ENCODE data around the gene TAS2R7.

DNA sequence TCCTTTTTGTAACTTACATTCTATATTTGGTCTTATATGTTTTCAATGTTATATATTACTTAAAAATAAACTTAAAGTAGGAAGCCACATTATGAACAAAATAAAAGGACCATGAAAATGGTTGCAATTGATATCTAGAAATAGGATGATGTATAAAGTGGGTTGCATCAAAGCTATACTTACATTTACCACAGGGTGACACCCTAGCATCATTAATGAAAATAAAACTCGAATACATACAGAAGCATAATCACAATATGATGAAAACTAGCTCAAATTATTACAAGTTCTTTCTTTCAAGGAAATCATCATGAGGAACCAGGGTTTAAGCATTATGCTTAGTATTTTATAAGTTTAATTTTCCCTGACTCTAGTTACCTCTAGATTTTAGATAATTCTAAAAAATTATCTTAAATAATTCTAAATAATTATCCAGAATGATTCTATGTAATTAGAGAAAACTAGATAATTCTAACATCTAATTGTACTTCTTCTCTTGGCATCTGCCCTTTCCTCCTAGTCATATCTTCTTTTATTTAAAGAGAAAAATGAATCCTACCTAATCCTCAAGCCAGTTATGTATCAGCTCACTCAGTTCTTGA is 31.2 kb downstream of the TAS2R7 start:
- no peak for TF ChIP-seq POLR2A (IDR thresholded peaks at IDR 0.05)
- TF ChIP-seq CTCF (IDR thresholded peaks at IDR 0.05) = peak in 3 of 6 experiments; percentile 50 to 77 (median 70)

Measured in thyroid gland (tissue), 4 donors.